Measurements from ENCODE around the gene C1orf226. TPM values are rescaled to one million over a fixed set of nuclear protein-coding genes. Genes with fewer than 3 reads are reported as not detected.

C1orf226 gene
- total RNA-seq, 1 experiment from 2014 or later = 7.7 TPM

- RAD21 ChIA-PET (ENCODE audit: low non-redundant PET in 1 of 2, low total read pairs in 2 of 2, uncharacterized antibody in 2 of 2, unreplicated experiment in 2 of 2) = no interaction called here
- H3K79me2 ChIP-seq (ENCODE audit: insufficient read depth, low read length) = no peaks in the 10 kb centered on the region
- H3K9me3 ChIP-seq (ENCODE audit: control insufficient read depth in 1 of 2, insufficient read depth in 1 of 2, low read depth in 1 of 2, low read length in 2 of 2) = no peaks in the 10 kb centered on the region
- no peaks in the 10 kb centered on the region for H3K9me2 ChIP-seq (ENCODE audit: insufficient read depth)
- H2AFZ ChIP-seq (ENCODE audit: low read depth, low read length, poor library complexity, severe bottlenecking) = no peak overlapping the region
- POLR2A ChIA-PET = no interaction called here
- no peak overlapping the region for H3K4me3 ChIP-seq (replicated peaks in 1 of 2; ENCODE audit: low read depth in 1 of 2, low read length in 2 of 2)
- ATAC-seq (no peak), DNase-seq (ENCODE audit: low read depth, low spot score) (no peak)
- H3K27me3 ChIP-seq (ENCODE audit: insufficient read depth, low read length) = no peaks in the 10 kb centered on the region
- H3K4me1 ChIP-seq (ENCODE audit: control insufficient read depth in 1 of 2, insufficient read depth in 2 of 2, low read length in 2 of 2) = peaks cover 0 to 6% of the 10 kb centered on the region in 2 experiments; a peak in 1 of 4 replicates
- CTCF ChIA-PET = no interaction called here
- H4K20me1 ChIP-seq (ENCODE audit: insufficient read depth) = no peaks in the 10 kb centered on the region
- H3K9ac ChIP-seq (ENCODE audit: low read length) = no peak overlapping the region
- TF ChIP-seq EZH2phosphoT487 (IDR thresholded peaks at IDR 0.05; ENCODE audit: borderline replicate concordance) = no peak
- no peak for TF ChIP-seq POLR2A (IDR thresholded peaks at IDR 0.05; ENCODE audit: borderline replicate concordance, extremely low read depth, insufficient read depth, insufficient read length)
- no peak for TF ChIP-seq CBX3 (IDR thresholded peaks at IDR 0.05; ENCODE audit: low read depth)
- no peak for TF ChIP-seq SP1 (IDR thresholded peaks at IDR 0.05; ENCODE audit: low read depth)
- TF ChIP-seq SRF (IDR thresholded peaks at IDR 0.05; ENCODE audit: low read depth) = no peak
- no peak for TF ChIP-seq TCF7L2 (IDR thresholded peaks at IDR 0.05; ENCODE audit: borderline replicate concordance, extremely low read depth, insufficient read depth, insufficient read length)
- no peak for TF ChIP-seq RAD21 (IDR thresholded peaks at IDR 0.05; ENCODE audit: low read depth)
- no peak for TF ChIP-seq ZBTB33 (IDR thresholded peaks at IDR 0.05; ENCODE audit: extremely low read depth, insufficient replicate concordance, low read length)
- no peak for TF ChIP-seq REST (IDR thresholded peaks at IDR 0.05; ENCODE audit: low read depth)
- no peak for TF ChIP-seq FOSL1 (IDR thresholded peaks at IDR 0.05; ENCODE audit: low read depth)
- TF ChIP-seq ELF1 (IDR thresholded peaks at IDR 0.05; ENCODE audit: borderline replicate concordance, low read depth) = no peak
- TF ChIP-seq CTCF (IDR thresholded peaks at IDR 0.05 in 2 of 3, conservative IDR thresholded peaks at IDR 0.05 in 1 of 3; ENCODE audit: borderline replicate concordance in 1 of 3, insufficient read depth in 1 of 3, low read depth in 2 of 3, low read length in 2 of 3) = no peak
- intact Hi-C loops (cut with micrococcal nuclease) = no loop called here
- BruUV-seq (replicated peaks) = no TSS peak
- no peak overlapping the region for H3K4me2 ChIP-seq (ENCODE audit: low read length)
- peaks cover 0 to 3% of the 10 kb centered on the region in 2 experiments; a peak in 1 of 4 replicates for H3K36me3 ChIP-seq (ENCODE audit: control insufficient read depth in 1 of 2, insufficient read depth in 2 of 2, low read length in 2 of 2)
- no peak overlapping the region for H3K27ac ChIP-seq (ENCODE audit: low read depth, low read length)
Observed at GRCh38 chr1:162365284-162366020, 16.1 kb upstream of the C1orf226 start.

Measured in HCT116 (cell line).